HG02571 (cell line): ENCODE data around the gene CLRN3.

Source experiments
- ATAC-seq: cut with Tn5 transposase; IDR thresholded peaks from one replicate; pipeline ENCODE4 v1.9.1; 2021; ENCODE audit warnings: mild to moderate bottlenecking, moderate library complexity; ENCODE audit not compliant: unreplicated experiment

Gene CLRN3

GRCh38 chr10:127850944-127851343, 41.8 kb downstream of the CLRN3 start:
- no peak for ATAC-seq

GRCh38 chr10:127849921-127850320, 42.8 kb downstream of the CLRN3 start:
- no peak for ATAC-seq

DNA sequence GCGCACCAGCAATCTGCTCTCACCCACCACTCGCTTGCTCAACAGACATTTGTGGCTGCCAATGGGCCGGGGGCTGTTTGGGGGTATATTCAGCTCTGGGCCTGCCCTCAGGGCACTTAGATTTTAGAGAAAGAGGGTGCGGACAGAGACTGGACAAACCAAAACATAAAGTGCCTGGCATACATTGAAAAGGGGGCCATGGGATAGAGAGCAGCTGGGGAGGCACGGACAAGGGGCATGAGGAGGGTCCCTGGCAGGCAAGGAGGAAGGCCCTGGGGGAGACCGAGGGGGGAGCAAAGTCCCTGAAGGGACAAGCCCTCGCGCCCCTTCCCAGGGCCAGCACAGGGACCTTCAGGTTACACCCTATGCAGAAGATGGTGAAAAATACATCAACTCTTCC, 43.5 kb downstream of the CLRN3 start:
- no peak for ATAC-seq

DNA sequence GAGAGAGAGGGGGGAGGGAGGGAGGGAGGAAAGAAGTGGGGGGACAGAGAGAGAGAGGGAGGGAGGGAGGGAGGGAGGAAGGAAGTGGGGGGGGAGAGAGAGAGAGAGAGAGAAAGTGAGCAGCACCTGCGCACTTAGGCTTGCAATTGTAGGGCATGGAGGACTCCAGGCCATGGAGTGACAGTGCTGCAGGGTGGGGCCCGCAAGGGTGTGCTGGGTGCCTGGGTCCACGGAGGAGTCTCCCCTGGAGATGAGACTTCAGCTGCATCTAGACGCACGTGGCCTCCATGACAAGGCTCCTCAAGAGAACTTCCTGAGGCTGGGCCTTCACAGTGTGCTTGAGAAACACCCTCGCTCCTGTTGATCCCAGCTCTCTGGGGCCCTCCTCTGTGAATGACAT, 44.5 kb downstream of the CLRN3 start:
- no peak for ATAC-seq

- no peak for ATAC-seq
These were observed 47.0 kb downstream of the CLRN3 start for GRCh38 chr10:127845756-127846155.

- no peak for ATAC-seq
These were observed 51.9 kb downstream of the CLRN3 start for GRCh38 chr10:127840884-127841283.

GRCh38 chr10:127836966-127837365, 55.8 kb downstream of the CLRN3 start:
- ATAC-seq: no peak

DNA sequence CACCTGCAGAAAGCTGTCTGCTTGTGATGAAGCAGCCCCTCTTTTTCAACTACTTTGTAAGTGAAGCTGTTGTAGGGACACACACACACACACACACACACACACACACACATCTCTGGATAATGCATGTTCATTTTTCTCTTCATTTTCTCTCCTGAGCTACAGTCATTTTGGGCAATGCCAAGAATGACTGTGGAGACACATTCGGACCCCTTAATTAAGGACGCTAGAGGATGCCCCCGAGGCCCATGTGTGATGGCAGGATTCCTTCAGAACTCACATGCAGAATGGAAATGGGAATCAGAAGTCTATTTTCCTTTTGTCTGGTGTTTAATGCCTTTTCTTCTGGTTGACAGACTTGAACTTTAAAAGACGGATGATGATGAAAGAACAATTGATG, 56.6 kb downstream of the CLRN3 start:
- ATAC-seq: no peak

- no peak for ATAC-seq
These were observed 58.0 kb downstream of the CLRN3 start for GRCh38 chr10:127834791-127835190.

DNA sequence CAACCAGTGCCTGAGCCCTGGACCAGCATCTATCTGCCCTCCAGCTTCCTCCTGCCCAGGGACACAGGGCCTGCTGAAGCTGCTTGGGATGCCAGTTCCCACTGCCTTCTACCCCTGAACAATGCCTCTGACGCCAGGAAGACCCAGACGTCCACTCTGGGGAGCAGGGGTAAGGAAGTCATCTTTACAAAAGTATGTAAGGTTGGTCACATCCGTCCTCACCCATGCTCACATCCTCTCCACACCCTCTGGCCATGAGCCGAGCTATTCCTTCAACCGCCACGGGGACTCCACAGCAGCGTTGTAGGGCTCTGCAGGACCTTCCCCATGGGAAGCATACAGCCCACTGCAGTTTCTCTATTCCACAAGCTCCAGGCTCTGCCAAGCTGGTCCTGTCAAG, 58.5 kb downstream of the CLRN3 start:
- ATAC-seq: no peak

DNA sequence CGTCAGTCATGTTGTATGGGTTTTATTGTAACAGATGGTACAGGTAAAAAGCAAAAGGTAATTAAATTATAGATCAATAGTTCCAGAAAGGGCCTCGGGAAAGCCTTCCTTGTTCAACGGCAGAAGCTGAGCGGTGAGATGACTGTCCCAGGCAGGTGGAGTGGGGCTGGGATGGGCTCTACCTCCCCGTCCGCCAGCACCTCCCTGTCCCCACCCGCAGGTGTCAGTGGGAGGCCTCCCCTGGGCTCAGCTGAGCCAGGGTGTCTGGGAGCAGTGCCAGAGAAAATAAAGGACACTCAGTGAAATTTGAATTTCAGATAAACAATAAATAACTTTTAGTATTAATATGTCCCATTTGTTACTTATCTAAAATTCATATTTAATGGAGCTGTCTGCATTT, 58.9 kb downstream of the CLRN3 start:
- ATAC-seq: no peak

DNA sequence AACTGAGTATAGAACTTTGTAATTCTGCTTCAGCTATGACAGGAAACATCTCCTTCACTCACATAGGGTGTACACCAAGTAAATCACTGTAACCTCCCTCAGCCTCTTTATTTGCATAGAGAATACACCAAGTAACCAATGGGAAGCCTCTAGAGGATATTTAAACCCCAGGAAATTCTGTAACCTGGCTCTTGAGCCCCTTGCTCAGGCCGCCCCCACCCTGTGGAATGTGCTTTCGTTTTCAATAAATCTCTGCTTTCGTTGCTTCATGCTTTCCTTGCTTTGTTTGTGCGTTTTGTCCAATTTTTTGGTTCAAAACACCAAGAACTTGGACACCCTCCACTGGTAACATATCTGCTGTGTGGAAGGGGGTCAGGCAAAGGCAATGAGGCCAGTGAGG, 60.2 kb downstream of the CLRN3 start:
- no peak for ATAC-seq

DNA sequence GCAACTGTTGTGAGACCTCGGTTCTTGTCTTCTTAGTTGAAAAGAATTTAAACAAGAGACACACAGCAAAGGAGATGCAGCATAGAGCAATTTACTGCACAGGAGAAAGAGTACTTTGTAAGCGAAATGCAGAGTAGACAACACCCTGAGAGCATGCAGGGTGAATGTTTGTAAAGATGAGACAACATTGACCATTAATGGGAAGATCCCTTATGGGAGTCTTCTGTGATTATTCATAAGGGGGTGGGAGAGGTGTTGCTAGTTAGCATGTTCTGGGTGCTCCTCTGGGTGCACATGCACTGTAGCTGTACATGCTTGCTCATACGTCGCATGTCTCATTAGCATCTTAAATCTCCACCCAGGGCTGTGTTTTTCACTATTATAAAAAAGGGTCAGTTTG, 62.3 kb downstream of the CLRN3 start:
- no peak for ATAC-seq
